Nephron (organoid): Measurements from ENCODE around the gene GLOD4.
A peak's percentile ranks its signal among the peaks of the same experiment; 100 is the strongest.

Source experiments
- H3K27ac Mint-ChIP-seq, 3 experiments: 2 replicates each; pipeline ENCODE4 v1.8.0; 2020; ENCODE audit warnings: mixed read lengths in 3 of 3, mild to moderate bottlenecking in 2 of 3, moderate library complexity in 1 of 3
- H3K27me3 Mint-ChIP-seq: 2 replicates; pipeline ENCODE4 v1.8.0; 2021; ENCODE audit warnings: low read depth, mild to moderate bottlenecking, moderate library complexity, mixed read lengths
- H3K36me3 Mint-ChIP-seq: 2 replicates; pipeline ENCODE4 v1.8.0; 2020; ENCODE audit warnings: low read depth, mixed read lengths
- H3K4me1 Mint-ChIP-seq: 2 replicates; pipeline ENCODE4 v1.8.0; 2020; ENCODE audit warnings: mixed read lengths
- H3K4me3 Mint-ChIP-seq, 3 experiments: 2 replicates each; pipeline ENCODE4 v1.8.0; 2020; ENCODE audit warnings: mild to moderate bottlenecking in 3 of 3, mixed read lengths in 3 of 3, moderate library complexity in 2 of 3
- H3K9me3 Mint-ChIP-seq: 2 replicates; pipeline ENCODE4 v1.8.0; 2020; ENCODE audit warnings: mixed read lengths
- TF ChIP-seq, protein P1 (sequence below), 3 experiments: fragments of 200-600 bp; sonication (generic); IDR thresholded peaks; one replicate each; pipeline ENCODE4 v1.5.0; 2021; ENCODE audit warnings: antibody characterized with exemption in 3 of 3; ENCODE audit not compliant: unreplicated experiment in 3 of 3

The GLOD4 gene

DNA sequence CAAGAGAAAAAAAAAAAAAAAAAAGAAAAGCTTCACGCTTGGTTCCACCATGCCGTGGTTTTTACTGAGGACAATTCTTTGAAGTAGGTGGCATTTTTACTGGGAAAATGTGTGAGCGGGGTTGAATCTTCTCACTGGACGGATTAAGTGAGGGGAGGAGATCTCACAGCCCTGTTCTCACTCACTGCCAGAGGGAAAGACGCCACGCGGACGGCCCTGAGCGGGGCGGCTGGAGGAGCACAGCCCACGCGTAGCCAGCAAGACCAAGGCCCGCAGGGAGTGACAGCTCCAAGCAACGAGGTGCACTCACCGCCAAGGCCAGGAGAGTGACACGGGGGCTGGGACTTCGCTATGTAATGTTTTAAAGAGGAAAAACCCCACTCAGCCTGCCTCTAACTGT, 43.1 kb upstream of the GLOD4 start:
- H3K36me3 Mint-ChIP-seq: peaks cover 36% of the 10 kb centered on the region
- H3K9me3 Mint-ChIP-seq: peaks cover 3% of the 10 kb centered on the region
- no peaks in the 10 kb centered on the region for H3K27me3 Mint-ChIP-seq
- no peaks in the 10 kb centered on the region for H3K4me1 Mint-ChIP-seq
- H3K27ac Mint-ChIP-seq: peak overlapping the region in 1 of 3 experiments; percentile 32
- TF ChIP-seq, protein P1, sequence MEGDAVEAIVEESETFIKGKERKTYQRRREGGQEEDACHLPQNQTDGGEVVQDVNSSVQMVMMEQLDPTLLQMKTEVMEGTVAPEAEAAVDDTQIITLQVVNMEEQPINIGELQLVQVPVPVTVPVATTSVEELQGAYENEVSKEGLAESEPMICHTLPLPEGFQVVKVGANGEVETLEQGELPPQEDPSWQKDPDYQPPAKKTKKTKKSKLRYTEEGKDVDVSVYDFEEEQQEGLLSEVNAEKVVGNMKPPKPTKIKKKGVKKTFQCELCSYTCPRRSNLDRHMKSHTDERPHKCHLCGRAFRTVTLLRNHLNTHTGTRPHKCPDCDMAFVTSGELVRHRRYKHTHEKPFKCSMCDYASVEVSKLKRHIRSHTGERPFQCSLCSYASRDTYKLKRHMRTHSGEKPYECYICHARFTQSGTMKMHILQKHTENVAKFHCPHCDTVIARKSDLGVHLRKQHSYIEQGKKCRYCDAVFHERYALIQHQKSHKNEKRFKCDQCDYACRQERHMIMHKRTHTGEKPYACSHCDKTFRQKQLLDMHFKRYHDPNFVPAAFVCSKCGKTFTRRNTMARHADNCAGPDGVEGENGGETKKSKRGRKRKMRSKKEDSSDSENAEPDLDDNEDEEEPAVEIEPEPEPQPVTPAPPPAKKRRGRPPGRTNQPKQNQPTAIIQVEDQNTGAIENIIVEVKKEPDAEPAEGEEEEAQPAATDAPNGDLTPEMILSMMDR (IDR thresholded peaks at IDR 0.05; ENCODE audit: unreplicated experiment in 3 of 3): no peak
- H3K4me3 Mint-ChIP-seq: no peak overlapping the region

DNA sequence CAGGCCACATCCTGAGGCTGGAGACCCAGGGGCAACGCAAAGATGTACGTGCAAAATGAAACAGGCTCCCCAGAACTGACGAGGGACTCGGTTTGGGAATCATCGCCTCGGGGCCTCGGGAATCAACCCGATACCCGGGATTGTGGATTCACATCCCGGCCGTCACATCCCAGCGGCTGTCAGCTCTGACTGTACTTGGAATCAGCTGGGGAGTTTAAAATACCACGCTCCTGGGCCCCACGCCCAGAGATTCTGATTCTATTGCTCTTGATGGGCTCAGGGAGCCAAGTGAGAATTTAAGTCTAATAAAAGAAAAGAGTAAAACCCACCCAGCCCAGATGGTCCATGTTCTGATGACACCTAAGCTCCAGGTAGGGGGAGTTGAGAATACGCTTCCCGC, 42.3 kb upstream of the GLOD4 start:
- Mint-ChIP-seq H3K27ac (no peak overlapping the region), H3K4me3 (no peak overlapping the region)

DNA sequence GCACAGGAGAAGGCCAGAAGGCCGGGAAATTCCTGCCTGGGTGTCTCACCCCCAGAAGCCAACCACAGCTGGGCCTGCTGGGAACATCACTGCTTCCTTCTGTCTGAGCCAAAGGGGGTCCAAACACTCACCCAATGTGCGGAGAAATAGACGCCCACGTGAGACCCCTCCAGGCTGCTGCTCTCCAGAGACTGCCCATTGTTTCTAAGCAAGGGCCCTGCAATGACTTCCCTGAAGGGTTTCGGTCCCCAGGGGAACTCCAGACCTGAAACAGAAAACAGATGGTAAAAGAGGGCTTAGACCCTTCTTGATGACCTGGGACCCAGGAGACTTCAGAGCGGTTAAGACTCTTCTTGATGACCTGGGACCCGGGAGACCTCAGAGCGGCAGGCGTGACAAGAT, 41.4 kb upstream of the GLOD4 start:
- Mint-ChIP-seq H3K27me3 (no peaks in the 10 kb centered on the region), H3K4me1 (no peaks in the 10 kb centered on the region), H3K36me3 (peaks cover 42% of the 10 kb centered on the region), H3K4me3 (no peak overlapping the region), H3K27ac (no peak overlapping the region), H3K9me3 (no peaks in the 10 kb centered on the region)
- TF ChIP-seq, protein P1 (IDR thresholded peaks at IDR 0.05; ENCODE audit: unreplicated experiment in 3 of 3): no peak

More for the DNA sequence above, 42.3 kb upstream of the GLOD4 start:
- Mint-ChIP-seq H3K36me3 (peaks cover 38% of the 10 kb centered on the region), H3K4me1 (no peaks in the 10 kb centered on the region), H3K9me3 (no peaks in the 10 kb centered on the region), H3K27me3 (no peaks in the 10 kb centered on the region)
- TF ChIP-seq, protein P1 (IDR thresholded peaks at IDR 0.05; ENCODE audit: unreplicated experiment in 3 of 3): no peak

DNA sequence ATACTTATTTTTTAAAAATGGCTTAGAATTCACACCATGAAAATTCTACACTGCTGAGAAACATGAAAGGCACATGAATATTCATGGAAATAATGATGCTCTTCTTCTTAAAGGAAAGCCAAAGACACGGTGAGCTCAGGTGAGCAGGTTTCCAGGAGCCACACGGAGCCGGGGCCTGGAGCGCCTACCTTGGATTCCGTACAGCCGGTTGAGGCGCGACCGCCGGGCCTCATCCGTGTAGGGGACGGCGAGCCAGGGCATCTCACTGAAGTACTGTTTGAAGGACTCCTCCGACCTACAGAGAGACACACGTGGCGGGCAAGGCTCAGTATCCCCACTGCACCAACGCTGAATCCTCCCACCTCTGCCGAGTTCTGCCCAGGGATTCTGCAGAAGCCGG, 37.2 kb upstream of the GLOD4 start:
- Mint-ChIP-seq H3K27ac (no peak overlapping the region), H3K4me3 (no peak overlapping the region), H3K4me1 (no peaks in the 10 kb centered on the region), H3K27me3 (no peaks in the 10 kb centered on the region), H3K9me3 (no peaks in the 10 kb centered on the region), H3K36me3 (peaks cover 40% of the 10 kb centered on the region)
- TF ChIP-seq, protein P1 (IDR thresholded peaks at IDR 0.05; ENCODE audit: unreplicated experiment in 3 of 3): no peak

DNA sequence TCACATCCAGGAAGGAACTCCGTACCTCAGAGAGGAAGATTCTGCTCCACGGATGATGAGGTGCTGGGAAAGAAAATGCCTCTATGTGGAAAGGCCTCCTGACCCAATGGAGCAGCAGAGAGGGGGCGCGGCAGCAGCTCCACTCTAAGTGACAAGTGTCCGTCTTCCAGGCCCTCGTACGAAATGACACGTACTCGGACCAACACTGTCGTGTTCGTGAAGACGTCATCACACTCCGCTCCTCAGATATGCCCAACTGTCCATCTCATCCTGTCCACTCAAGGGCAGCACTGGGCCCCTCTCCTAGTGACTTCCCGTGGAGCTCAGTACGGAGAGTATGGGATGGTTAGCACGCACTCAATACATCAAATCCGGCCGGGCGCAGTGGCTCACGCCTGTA, 32.3 kb upstream of the GLOD4 start:
- Mint-ChIP-seq H3K4me3 (no peak overlapping the region), H3K4me1 (no peaks in the 10 kb centered on the region), H3K9me3 (no peaks in the 10 kb centered on the region), H3K27me3 (no peaks in the 10 kb centered on the region), H3K36me3 (peaks cover 39% of the 10 kb centered on the region), H3K27ac (no peak overlapping the region)
- TF ChIP-seq, protein P1 (IDR thresholded peaks at IDR 0.05; ENCODE audit: unreplicated experiment in 3 of 3): no peak

DNA sequence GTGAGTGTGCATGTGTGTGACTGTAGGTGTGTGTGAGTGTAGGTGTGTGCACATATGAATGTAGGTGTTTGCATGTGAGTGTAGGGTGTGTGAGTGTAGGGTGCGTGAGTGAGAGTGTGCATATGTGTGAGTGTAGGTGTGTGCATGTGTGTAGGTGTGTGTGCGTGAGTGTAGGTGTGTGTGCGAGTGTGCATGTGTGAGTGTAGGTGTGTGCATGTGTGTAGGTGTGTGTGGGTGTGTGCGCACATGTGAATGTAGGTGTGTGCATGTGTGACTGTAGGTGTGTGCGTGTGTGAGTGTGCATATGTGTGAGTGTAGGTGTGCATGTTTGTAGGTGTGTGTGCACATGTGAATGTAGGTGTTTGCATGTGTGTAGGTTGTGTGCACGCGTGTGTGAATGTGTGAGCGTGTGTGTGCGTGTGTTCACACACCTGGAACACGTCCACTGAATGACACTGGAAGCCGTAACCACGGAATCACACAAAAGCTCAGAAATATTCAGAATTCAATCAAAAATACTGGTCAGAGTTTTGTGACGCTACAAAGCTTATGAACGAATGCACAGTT, 30.6 kb upstream of the GLOD4 start:
- no peak overlapping the region for H3K27ac Mint-ChIP-seq
- H3K36me3 Mint-ChIP-seq: peaks cover 34% of the 10 kb centered on the region
- no peaks in the 10 kb centered on the region for H3K9me3 Mint-ChIP-seq
- H3K4me1 Mint-ChIP-seq: no peaks in the 10 kb centered on the region
- no peaks in the 10 kb centered on the region for H3K27me3 Mint-ChIP-seq
- H3K4me3 Mint-ChIP-seq: no peak overlapping the region
- TF ChIP-seq, protein P1 (IDR thresholded peaks at IDR 0.05; ENCODE audit: unreplicated experiment in 3 of 3): no peak
